HEK293 (cell line): ENCODE data around the gene BTBD16.

Experiments used
- CTCF ChIA-PET: fragments of 350-600 bp; formaldehyde crosslinking; extraction: SDS; loops from one replicate; lab custom pipeline; 2021; ENCODE audit warnings: antibody characterized with exemption; lab: Yijun Ruan, JAX
- POLR2A ChIA-PET: fragments of 300-600 bp; formaldehyde crosslinking; extraction: SDS; loops from one replicate; lab custom pipeline; 2020; ENCODE audit warnings: antibody characterized with exemption, inconsistent platforms; lab: Yijun Ruan, JAX
- H3K27ac ChIP-seq: fragments of 200-500 bp; sonication (Bioruptor generic); 2 replicates; pipeline ENCODE4 v1.5.1; 2014; ENCODE audit warnings: low read depth, low read length, control low read depth, inconsistent platforms; ENCODE audit errors: extremely low read depth
- H3K36me3 ChIP-seq, 2 experiments: fragments of 200-500 bp in 1 of 2; sonication (Bioruptor generic) in 1 of 2; 1 replicate in 1 of 2; 2 replicates in 1 of 2; pipeline ENCODE4 v1.5.1; 2014 to 2017; ENCODE audit warnings: inconsistent platforms in 2 of 2, low read length in 2 of 2; ENCODE audit not compliant: control insufficient read depth in 2 of 2, insufficient read depth in 1 of 2
- H3K4me1 ChIP-seq: fragments of 200-500 bp; sonication (Bioruptor generic); 2 replicates; pipeline ENCODE4 v1.5.1; 2014; ENCODE audit warnings: mild to moderate bottlenecking, low read length, inconsistent platforms; ENCODE audit not compliant: control insufficient read depth, insufficient read depth
- H3K4me3 ChIP-seq: 2 replicates; pipeline ENCODE4 v1.5.1; 2011; ENCODE audit warnings: low read depth, mild to moderate bottlenecking, control low read depth, low read length, moderate library complexity
- H3K9me3 ChIP-seq: fragments of 200-500 bp; sonication (Bioruptor generic); 2 replicates; pipeline ENCODE4 v1.5.1; 2014; ENCODE audit warnings: low read depth, low read length, inconsistent platforms; ENCODE audit not compliant: control insufficient read depth, insufficient read depth
- BCL11A ChIP-seq: fragments of 450-650 bp; formaldehyde crosslinking; IDR thresholded peaks from 2 replicates; pipeline ENCODE4 v1.5.1; 2016; ENCODE audit warnings: low read depth, missing biosample characterization, missing genetic modification characterization
- KLF10 ChIP-seq: fragments of 450-650 bp; IDR thresholded peaks from 2 replicates; pipeline ENCODE4 v1.5.1; 2018; ENCODE audit warnings: missing biosample characterization, mild to moderate bottlenecking, missing genetic modification characterization
- KLF9 ChIP-seq: fragments of 450-650 bp; formaldehyde crosslinking; IDR thresholded peaks from 2 replicates; pipeline ENCODE4 v1.5.1; 2016; ENCODE audit warnings: missing biosample characterization, missing genetic modification characterization, low read depth
- SP2 ChIP-seq: fragments of 450-650 bp; formaldehyde crosslinking; IDR thresholded peaks from 2 replicates; pipeline ENCODE4 v1.5.1; 2016; ENCODE audit warnings: missing biosample characterization, missing genetic modification characterization
- TRIM28 ChIP-seq: IDR thresholded peaks from 2 replicates; pipeline ENCODE4 v1.6.1; 2011; ENCODE audit warnings: low read length, control low read depth, borderline replicate concordance
- ZBTB8A ChIP-seq: fragments of 450-650 bp; formaldehyde crosslinking; IDR thresholded peaks from 2 replicates; pipeline ENCODE4 v1.5.1; 2016; ENCODE audit warnings: missing biosample characterization, missing genetic modification characterization
- ZNF114 ChIP-seq: fragments of 450-650 bp; formaldehyde crosslinking; IDR thresholded peaks from 2 replicates; pipeline ENCODE4 v1.5.0; 2017; ENCODE audit warnings: missing biosample characterization, missing genetic modification characterization
- ZNF132 ChIP-seq: fragments of 450-650 bp; formaldehyde crosslinking; IDR thresholded peaks from 2 replicates; pipeline ENCODE4 v1.5.1; 2017; ENCODE audit warnings: missing biosample characterization, missing genetic modification characterization, borderline replicate concordance
- ZNF148 ChIP-seq: fragments of 450-650 bp; formaldehyde crosslinking; IDR thresholded peaks from 2 replicates; pipeline ENCODE4 v1.5.0; 2017; ENCODE audit warnings: missing biosample characterization, missing genetic modification characterization, borderline replicate concordance
- ZNF16 ChIP-seq: fragments of 450-650 bp; formaldehyde crosslinking; IDR thresholded peaks from 2 replicates; pipeline ENCODE4 v1.5.1; 2016; ENCODE audit warnings: low read depth, missing biosample characterization, missing genetic modification characterization
- ZNF239 ChIP-seq: fragments of 450-650 bp; formaldehyde crosslinking; IDR thresholded peaks from 2 replicates; pipeline ENCODE4 v1.5.1; 2016; ENCODE audit warnings: missing biosample characterization, missing genetic modification characterization
- ZNF488 ChIP-seq: fragments of 450-650 bp; formaldehyde crosslinking; IDR thresholded peaks from 2 replicates; pipeline ENCODE4 v1.5.1; 2016; ENCODE audit warnings: missing biosample characterization, missing genetic modification characterization
- ZNF596 ChIP-seq: fragments of 450-650 bp; IDR thresholded peaks from 2 replicates; pipeline ENCODE4 v1.5.0; 2018; ENCODE audit warnings: missing biosample characterization, mild to moderate bottlenecking, missing genetic modification characterization, moderate library complexity
- ZNF707 ChIP-seq: fragments of 450-650 bp; formaldehyde crosslinking; IDR thresholded peaks from 2 replicates; pipeline ENCODE4 v1.5.1; 2016; ENCODE audit warnings: missing biosample characterization, missing genetic modification characterization
- TF ChIP-seq, protein P1 (sequence below): fragments of 450-650 bp; formaldehyde crosslinking; IDR thresholded peaks from 2 replicates; pipeline ENCODE4 v1.5.1; 2016; ENCODE audit warnings: missing biosample characterization, missing genetic modification characterization
- TF ChIP-seq, protein P2 (sequence below): fragments of 450-650 bp; formaldehyde crosslinking; IDR thresholded peaks from 2 replicates; pipeline ENCODE4 v1.5.1; 2016; ENCODE audit warnings: missing biosample characterization, missing genetic modification characterization

BTBD16 gene

GRCh38 chr10:122328676-122329075 is 57.6 kb downstream of the BTBD16 start:
- H3K9me3 ChIP-seq: no peaks in the 10 kb centered on the region
- no peak overlapping the region for H3K4me3 ChIP-seq
- ChIA-PET POLR2A (no interaction called here), CTCF (interaction anchor here (0.5 to 2.1 kb wide), 5 partner anchors 11 to 237 kb away, joined by 3 to 9 read pairs (median 3); no protein-coding TSS in a partner anchor)
- TF ChIP-seq TRIM28: no peak
- TF ChIP-seq ZNF148 (tag by site-specific recombination): no peak
- TF ChIP-seq ZNF488 (tag by site-specific recombination): no peak
- H3K36me3 ChIP-seq: no peaks in the 10 kb centered on the region
- no peak overlapping the region for H3K27ac ChIP-seq
- no peaks in the 10 kb centered on the region for H3K4me1 ChIP-seq

DNA sequence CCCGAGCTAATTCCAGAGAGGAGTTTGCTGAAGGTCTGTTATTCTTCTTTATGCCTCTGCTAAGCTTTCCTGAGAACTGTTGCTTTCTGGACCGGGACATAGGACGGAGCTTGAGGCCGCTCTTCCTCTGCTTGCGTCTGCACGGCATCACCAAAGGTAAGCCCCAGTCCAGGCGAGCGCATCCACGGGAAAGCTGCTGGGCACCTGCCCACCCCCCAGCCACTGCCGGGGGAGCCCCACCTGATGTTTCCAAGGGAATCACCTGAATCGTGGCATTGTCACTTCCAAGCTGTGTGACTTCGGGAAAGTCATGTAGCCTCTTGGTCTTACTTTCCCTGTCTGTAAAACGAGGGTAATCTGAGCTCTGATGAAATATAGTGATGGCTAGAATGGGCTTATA is 58.3 kb downstream of the BTBD16 start:
- Histone ChIP-seq H3K4me3 (no peak overlapping the region), H3K27ac (no peak overlapping the region), H3K4me1 (no peaks in the 10 kb centered on the region), H3K9me3 (no peaks in the 10 kb centered on the region), H3K36me3 (no peaks in the 10 kb centered on the region)
- TF ChIP-seq, protein P1, sequence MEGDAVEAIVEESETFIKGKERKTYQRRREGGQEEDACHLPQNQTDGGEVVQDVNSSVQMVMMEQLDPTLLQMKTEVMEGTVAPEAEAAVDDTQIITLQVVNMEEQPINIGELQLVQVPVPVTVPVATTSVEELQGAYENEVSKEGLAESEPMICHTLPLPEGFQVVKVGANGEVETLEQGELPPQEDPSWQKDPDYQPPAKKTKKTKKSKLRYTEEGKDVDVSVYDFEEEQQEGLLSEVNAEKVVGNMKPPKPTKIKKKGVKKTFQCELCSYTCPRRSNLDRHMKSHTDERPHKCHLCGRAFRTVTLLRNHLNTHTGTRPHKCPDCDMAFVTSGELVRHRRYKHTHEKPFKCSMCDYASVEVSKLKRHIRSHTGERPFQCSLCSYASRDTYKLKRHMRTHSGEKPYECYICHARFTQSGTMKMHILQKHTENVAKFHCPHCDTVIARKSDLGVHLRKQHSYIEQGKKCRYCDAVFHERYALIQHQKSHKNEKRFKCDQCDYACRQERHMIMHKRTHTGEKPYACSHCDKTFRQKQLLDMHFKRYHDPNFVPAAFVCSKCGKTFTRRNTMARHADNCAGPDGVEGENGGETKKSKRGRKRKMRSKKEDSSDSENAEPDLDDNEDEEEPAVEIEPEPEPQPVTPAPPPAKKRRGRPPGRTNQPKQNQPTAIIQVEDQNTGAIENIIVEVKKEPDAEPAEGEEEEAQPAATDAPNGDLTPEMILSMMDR (tag by site-specific recombination): no peak
- TF ChIP-seq ZNF239 (tag by site-specific recombination) (no peak), KLF10 (tag by site-specific recombination) (no peak), ZBTB8A (tag by site-specific recombination) (no peak), ZNF707 (no peak), KLF9 (tag by site-specific recombination) (no peak), ZNF16 (tag by site-specific recombination) (no peak), ZNF596 (tag by site-specific recombination) (no peak), ZNF132 (tag by site-specific recombination) (no peak), BCL11A (tag by site-specific recombination) (no peak), SP2 (tag by site-specific recombination) (no peak), ZNF114 (tag by site-specific recombination) (no peak)
- TF ChIP-seq, protein P2, sequence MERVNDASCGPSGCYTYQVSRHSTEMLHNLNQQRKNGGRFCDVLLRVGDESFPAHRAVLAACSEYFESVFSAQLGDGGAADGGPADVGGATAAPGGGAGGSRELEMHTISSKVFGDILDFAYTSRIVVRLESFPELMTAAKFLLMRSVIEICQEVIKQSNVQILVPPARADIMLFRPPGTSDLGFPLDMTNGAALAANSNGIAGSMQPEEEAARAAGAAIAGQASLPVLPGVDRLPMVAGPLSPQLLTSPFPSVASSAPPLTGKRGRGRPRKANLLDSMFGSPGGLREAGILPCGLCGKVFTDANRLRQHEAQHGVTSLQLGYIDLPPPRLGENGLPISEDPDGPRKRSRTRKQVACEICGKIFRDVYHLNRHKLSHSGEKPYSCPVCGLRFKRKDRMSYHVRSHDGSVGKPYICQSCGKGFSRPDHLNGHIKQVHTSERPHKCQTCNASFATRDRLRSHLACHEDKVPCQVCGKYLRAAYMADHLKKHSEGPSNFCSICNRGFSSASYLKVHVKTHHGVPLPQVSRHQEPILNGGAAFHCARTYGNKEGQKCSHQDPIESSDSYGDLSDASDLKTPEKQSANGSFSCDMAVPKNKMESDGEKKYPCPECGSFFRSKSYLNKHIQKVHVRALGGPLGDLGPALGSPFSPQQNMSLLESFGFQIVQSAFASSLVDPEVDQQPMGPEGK (tag by site-specific recombination): no peak
- ChIA-PET POLR2A (no interaction called here), CTCF (interaction anchor here (0.6 to 1.5 kb wide), 3 partner anchors 10 to 236 kb away, joined by 3 read pairs; no protein-coding TSS in a partner anchor)
